ENCODE data around the gene FBXW12.
"Not testable (repeated sequence)": the region's sequence is repeated elsewhere in the genome, so short reads cannot be mapped to it uniquely, and the experiment has no call there.

FBXW12 gene

GRCh38 chr3:48387634-48388033 is 15.6 kb downstream of the FBXW12 start:
- DNase-seq, result no peak

- DNase-seq, result no peak
These were observed 16.9 kb downstream of the FBXW12 start for GRCh38 chr3:48388966-48389365.

- DNase-seq, result no peak
These were observed 22.4 kb downstream of the FBXW12 start for GRCh38 chr3:48394391-48394790.

- DNase-seq, result no peak
These were observed 23.7 kb downstream of the FBXW12 start for GRCh38 chr3:48395714-48396113.

GRCh38 chr3:48397767-48398681 is 26.0 kb downstream of the FBXW12 start:
- DNase-seq, result peak; percentile 11

GRCh38 chr3:48398701-48399386 is 26.8 kb downstream of the FBXW12 start:
- DNase-seq, result peak; percentile 9

GRCh38 chr3:48399387-48400172 is 27.6 kb downstream of the FBXW12 start:
- peak; percentile 9 for DNase-seq

GRCh38 chr3:48400824-48401433 is 28.9 kb downstream of the FBXW12 start:
- peak; percentile 56 for DNase-seq

GRCh38 chr3:48401434-48401901 is 29.4 kb downstream of the FBXW12 start:
- not testable (repeated sequence) for DNase-seq

- peak; percentile 47 for DNase-seq
These were observed 30.3 kb downstream of the FBXW12 start for GRCh38 chr3:48402281-48402732.

GRCh38 chr3:48402907-48403306 is 30.9 kb downstream of the FBXW12 start:
- no peak for DNase-seq

- no peak for DNase-seq
These were observed 31.8 kb downstream of the FBXW12 start for GRCh38 chr3:48403533-48404439.

GRCh38 chr3:48404440-48405342 is 32.7 kb downstream of the FBXW12 start:
- peak; percentile 15 for DNase-seq

- DNase-seq, result peak; percentile 12
These were observed 33.4 kb downstream of the FBXW12 start for GRCh38 chr3:48405343-48405881.

- no peak for DNase-seq
These were observed 34.0 kb downstream of the FBXW12 start for GRCh38 chr3:48405971-48406370.

- DNase-seq, result peak; percentile 14
These were observed 34.7 kb downstream of the FBXW12 start for GRCh38 chr3:48406443-48407431.

GRCh38 chr3:48407542-48408099 is 35.6 kb downstream of the FBXW12 start:
- DNase-seq, result no peak

- DNase-seq, result no peak
These were observed 36.8 kb downstream of the FBXW12 start for GRCh38 chr3:48408823-48409281.

All from right hindlimb (tissue), 1 donor.